ENCODE measurements around the gene ITGB4. TPM values are rescaled to one million over a fixed set of nuclear protein-coding genes. Genes with fewer than 3 reads are reported as not detected.

The ITGB4 gene
- total and polyA plus RNA-seq, 9 of the 15 experiments (the other 6 are each of a cell fraction or from before 2014, with no cell fraction given) = 0.05 to 2.8 (median 0.76) TPM; not detected in 3

DNA sequence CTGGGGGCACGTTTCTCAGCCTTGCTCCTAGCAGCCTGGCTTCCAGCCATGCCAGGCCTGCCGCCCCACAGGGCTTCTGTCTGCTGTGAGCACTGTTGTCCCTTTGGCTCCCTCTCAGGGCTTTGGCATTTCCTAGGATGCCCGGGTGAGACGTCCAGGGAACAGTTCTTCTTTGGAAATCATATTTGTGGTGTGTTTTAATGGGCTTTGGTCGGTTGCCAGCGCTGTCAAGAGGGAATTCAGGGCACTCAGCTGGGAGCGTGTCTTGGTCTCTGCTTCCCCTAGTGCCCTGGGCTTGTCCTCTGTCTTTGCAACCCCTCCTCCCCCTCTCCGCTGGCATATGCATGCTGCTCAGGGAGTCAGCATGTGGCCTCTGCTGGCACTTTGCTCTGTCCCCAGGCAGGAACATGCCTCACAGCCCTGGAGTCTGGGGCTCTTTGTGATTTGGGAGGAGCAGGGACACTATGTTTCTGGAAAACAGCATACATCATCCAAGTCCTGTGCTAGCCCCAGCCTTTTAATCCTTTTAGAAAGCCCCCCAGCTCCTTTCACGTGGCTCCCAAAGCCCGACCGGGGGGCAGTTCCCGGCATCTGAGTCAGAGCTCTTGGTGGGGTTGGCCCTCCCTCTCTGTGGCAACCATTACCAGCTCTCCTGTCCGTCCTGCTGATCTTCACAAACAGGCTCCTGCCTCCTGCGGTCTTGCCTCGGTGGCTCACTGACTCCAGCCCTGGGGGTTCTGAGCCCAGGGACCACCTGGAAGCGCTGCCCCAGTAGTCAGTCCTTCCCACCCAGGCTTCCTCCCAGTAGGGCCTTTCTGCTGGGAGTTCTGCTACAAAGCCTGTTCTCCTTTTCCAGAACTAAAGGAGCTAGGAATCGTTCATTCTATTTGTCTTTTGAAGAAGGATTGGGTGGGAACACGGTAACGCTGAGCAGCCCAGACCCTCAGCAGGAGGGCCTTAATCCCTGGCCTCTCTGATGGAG is 27.5 kb upstream of the ITGB4 start (continued):
- TF ChIP-seq, protein P1, sequence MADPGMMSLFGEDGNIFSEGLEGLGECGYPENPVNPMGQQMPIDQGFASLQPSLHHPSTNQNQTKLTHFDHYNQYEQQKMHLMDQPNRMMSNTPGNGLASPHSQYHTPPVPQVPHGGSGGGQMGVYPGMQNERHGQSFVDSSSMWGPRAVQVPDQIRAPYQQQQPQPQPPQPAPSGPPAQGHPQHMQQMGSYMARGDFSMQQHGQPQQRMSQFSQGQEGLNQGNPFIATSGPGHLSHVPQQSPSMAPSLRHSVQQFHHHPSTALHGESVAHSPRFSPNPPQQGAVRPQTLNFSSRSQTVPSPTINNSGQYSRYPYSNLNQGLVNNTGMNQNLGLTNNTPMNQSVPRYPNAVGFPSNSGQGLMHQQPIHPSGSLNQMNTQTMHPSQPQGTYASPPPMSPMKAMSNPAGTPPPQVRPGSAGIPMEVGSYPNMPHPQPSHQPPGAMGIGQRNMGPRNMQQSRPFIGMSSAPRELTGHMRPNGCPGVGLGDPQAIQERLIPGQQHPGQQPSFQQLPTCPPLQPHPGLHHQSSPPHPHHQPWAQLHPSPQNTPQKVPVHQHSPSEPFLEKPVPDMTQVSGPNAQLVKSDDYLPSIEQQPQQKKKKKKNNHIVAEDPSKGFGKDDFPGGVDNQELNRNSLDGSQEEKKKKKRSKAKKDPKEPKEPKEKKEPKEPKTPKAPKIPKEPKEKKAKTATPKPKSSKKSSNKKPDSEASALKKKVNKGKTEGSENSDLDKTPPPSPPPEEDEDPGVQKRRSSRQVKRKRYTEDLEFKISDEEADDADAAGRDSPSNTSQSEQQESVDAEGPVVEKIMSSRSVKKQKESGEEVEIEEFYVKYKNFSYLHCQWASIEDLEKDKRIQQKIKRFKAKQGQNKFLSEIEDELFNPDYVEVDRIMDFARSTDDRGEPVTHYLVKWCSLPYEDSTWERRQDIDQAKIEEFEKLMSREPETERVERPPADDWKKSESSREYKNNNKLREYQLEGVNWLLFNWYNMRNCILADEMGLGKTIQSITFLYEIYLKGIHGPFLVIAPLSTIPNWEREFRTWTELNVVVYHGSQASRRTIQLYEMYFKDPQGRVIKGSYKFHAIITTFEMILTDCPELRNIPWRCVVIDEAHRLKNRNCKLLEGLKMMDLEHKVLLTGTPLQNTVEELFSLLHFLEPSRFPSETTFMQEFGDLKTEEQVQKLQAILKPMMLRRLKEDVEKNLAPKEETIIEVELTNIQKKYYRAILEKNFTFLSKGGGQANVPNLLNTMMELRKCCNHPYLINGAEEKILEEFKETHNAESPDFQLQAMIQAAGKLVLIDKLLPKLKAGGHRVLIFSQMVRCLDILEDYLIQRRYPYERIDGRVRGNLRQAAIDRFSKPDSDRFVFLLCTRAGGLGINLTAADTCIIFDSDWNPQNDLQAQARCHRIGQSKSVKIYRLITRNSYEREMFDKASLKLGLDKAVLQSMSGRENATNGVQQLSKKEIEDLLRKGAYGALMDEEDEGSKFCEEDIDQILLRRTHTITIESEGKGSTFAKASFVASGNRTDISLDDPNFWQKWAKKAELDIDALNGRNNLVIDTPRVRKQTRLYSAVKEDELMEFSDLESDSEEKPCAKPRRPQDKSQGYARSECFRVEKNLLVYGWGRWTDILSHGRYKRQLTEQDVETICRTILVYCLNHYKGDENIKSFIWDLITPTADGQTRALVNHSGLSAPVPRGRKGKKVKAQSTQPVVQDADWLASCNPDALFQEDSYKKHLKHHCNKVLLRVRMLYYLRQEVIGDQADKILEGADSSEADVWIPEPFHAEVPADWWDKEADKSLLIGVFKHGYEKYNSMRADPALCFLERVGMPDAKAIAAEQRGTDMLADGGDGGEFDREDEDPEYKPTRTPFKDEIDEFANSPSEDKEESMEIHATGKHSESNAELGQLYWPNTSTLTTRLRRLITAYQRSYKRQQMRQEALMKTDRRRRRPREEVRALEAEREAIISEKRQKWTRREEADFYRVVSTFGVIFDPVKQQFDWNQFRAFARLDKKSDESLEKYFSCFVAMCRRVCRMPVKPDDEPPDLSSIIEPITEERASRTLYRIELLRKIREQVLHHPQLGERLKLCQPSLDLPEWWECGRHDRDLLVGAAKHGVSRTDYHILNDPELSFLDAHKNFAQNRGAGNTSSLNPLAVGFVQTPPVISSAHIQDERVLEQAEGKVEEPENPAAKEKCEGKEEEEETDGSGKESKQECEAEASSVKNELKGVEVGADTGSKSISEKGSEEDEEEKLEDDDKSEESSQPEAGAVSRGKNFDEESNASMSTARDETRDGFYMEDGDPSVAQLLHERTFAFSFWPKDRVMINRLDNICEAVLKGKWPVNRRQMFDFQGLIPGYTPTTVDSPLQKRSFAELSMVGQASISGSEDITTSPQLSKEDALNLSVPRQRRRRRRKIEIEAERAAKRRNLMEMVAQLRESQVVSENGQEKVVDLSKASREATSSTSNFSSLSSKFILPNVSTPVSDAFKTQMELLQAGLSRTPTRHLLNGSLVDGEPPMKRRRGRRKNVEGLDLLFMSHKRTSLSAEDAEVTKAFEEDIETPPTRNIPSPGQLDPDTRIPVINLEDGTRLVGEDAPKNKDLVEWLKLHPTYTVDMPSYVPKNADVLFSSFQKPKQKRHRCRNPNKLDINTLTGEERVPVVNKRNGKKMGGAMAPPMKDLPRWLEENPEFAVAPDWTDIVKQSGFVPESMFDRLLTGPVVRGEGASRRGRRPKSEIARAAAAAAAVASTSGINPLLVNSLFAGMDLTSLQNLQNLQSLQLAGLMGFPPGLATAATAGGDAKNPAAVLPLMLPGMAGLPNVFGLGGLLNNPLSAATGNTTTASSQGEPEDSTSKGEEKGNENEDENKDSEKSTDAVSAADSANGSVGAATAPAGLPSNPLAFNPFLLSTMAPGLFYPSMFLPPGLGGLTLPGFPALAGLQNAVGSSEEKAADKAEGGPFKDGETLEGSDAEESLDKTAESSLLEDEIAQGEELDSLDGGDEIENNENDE (IDR thresholded peaks at IDR 0.05; ENCODE audit: low read depth, low read length) = no peak
- TF ChIP-seq, protein P2, sequence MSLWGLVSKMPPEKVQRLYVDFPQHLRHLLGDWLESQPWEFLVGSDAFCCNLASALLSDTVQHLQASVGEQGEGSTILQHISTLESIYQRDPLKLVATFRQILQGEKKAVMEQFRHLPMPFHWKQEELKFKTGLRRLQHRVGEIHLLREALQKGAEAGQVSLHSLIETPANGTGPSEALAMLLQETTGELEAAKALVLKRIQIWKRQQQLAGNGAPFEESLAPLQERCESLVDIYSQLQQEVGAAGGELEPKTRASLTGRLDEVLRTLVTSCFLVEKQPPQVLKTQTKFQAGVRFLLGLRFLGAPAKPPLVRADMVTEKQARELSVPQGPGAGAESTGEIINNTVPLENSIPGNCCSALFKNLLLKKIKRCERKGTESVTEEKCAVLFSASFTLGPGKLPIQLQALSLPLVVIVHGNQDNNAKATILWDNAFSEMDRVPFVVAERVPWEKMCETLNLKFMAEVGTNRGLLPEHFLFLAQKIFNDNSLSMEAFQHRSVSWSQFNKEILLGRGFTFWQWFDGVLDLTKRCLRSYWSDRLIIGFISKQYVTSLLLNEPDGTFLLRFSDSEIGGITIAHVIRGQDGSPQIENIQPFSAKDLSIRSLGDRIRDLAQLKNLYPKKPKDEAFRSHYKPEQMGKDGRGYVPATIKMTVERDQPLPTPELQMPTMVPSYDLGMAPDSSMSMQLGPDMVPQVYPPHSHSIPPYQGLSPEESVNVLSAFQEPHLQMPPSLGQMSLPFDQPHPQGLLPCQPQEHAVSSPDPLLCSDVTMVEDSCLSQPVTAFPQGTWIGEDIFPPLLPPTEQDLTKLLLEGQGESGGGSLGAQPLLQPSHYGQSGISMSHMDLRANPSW (CRISPR knock-in tag; IDR thresholded peaks at IDR 0.05) = no peak
- TF ChIP-seq, protein P3, sequence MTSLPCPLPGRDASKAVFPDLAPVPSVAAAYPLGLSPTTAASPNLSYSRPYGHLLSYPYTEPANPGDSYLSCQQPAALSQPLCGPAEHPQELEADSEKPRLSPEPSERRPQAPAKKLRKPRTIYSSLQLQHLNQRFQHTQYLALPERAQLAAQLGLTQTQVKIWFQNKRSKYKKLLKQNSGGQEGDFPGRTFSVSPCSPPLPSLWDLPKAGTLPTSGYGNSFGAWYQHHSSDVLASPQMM (CRISPR knock-in tag; IDR thresholded peaks at IDR 0.05) = no peak
- TF ChIP-seq NR2C1 (IDR thresholded peaks at IDR 0.05) = no peak
- no peak for TF ChIP-seq NR2C1 (tag; IDR thresholded peaks at IDR 0.05)
- TF ChIP-seq BRD4 (IDR thresholded peaks at IDR 0.05) = no peak
- no peak for TF ChIP-seq ZNF133 (CRISPR knock-in tag; IDR thresholded peaks at IDR 0.05)
- TF ChIP-seq PHTF2 (CRISPR knock-in tag; IDR thresholded peaks at IDR 0.05) = no peak
- TF ChIP-seq TRIM24 (IDR thresholded peaks at IDR 0.05) = no peak

Data from K562 (cell line).